Testis (tissue), 2 donors: ENCODE data around the gene DYNC1LI1.

Experiments used
- POLR2A ChIP-seq: fragments of 450-650 bp; IDR thresholded peaks from one replicate; pipeline ENCODE4 v1.6.1; 2017; ENCODE audit warnings: antibody characterized with exemption, mild to moderate bottlenecking, moderate library complexity
- TF ChIP-seq, protein P1 (sequence below), 3 experiments: fragments of 450-650 bp in 2 of 3; fragments of 200-600 bp in 1 of 3; sonication (generic) in 1 of 3; IDR thresholded peaks; one replicate each; pipeline ENCODE4 v1.5.1; 2016 to 2019; ENCODE audit warnings: antibody characterized with exemption in 3 of 3, mild to moderate bottlenecking in 2 of 3, moderate library complexity in 1 of 3

DNA sequence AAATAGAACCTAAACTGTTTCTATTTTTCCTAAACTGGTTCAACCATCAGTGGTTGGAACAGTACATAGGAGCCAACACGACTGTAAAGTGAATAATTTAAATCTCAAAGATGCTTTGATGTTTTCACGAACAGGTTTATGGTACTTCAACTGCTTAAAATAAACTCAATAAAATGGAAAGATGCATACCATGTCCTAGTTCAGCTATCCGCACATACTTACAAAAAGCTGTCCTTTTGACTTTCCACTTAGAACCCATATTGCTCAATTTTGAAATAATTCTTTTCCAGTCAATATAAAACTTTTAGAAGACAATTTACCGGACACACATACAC is 68.9 kb downstream of the DYNC1LI1 start:
- no peak for TF ChIP-seq POLR2A
- TF ChIP-seq, protein P1, sequence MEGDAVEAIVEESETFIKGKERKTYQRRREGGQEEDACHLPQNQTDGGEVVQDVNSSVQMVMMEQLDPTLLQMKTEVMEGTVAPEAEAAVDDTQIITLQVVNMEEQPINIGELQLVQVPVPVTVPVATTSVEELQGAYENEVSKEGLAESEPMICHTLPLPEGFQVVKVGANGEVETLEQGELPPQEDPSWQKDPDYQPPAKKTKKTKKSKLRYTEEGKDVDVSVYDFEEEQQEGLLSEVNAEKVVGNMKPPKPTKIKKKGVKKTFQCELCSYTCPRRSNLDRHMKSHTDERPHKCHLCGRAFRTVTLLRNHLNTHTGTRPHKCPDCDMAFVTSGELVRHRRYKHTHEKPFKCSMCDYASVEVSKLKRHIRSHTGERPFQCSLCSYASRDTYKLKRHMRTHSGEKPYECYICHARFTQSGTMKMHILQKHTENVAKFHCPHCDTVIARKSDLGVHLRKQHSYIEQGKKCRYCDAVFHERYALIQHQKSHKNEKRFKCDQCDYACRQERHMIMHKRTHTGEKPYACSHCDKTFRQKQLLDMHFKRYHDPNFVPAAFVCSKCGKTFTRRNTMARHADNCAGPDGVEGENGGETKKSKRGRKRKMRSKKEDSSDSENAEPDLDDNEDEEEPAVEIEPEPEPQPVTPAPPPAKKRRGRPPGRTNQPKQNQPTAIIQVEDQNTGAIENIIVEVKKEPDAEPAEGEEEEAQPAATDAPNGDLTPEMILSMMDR (IDR thresholded peaks at IDR 0.05): no peak
